Mammary epithelial cell (primary cell): Measurements from ENCODE around the gene FABP6.

Experiments used
- EZH2 ChIP-seq: IDR thresholded peaks from 2 replicates; pipeline ENCODE4 v1.6.1; 2012; ENCODE audit warnings: low read length, inconsistent platforms, borderline replicate concordance
- TF ChIP-seq, protein P1 (sequence below), 2 donors: IDR thresholded peaks in 1 of 2; conservative IDR thresholded peaks in 1 of 2; 2 replicates each; pipeline ENCODE4 v1.5.1; 2011 to 2012; ENCODE audit warnings: inconsistent platforms in 2 of 2, low read length in 2 of 2, mild to moderate bottlenecking in 2 of 2, control low read depth in 1 of 2, low read depth in 1 of 2; ENCODE audit not compliant: insufficient read depth in 1 of 2; ENCODE audit errors: extremely low read depth in 1 of 2

DNA sequence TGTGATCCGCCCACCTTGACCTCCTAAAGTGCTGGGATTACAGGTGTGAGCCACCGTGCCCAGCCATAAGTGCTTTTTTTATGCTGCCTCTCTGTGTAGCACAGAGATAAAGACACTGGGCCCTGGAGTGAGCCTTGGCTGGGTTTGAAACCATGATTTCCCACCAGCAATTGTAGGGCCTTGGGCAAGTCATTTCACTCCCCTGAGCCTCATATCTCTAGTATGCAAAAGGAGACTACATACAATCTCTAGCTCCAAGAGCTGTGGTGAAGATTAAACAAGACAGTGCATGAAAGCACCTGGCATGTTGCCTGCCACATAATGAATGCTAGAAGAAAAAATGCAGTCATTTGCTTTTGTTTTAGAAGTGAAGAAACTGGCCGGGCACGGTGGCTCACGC, 3.9 kb downstream of the FABP6 start:
- TF ChIP-seq, protein P1, sequence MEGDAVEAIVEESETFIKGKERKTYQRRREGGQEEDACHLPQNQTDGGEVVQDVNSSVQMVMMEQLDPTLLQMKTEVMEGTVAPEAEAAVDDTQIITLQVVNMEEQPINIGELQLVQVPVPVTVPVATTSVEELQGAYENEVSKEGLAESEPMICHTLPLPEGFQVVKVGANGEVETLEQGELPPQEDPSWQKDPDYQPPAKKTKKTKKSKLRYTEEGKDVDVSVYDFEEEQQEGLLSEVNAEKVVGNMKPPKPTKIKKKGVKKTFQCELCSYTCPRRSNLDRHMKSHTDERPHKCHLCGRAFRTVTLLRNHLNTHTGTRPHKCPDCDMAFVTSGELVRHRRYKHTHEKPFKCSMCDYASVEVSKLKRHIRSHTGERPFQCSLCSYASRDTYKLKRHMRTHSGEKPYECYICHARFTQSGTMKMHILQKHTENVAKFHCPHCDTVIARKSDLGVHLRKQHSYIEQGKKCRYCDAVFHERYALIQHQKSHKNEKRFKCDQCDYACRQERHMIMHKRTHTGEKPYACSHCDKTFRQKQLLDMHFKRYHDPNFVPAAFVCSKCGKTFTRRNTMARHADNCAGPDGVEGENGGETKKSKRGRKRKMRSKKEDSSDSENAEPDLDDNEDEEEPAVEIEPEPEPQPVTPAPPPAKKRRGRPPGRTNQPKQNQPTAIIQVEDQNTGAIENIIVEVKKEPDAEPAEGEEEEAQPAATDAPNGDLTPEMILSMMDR (conservative IDR thresholded peaks at IDR 0.05 in 1 of 2, IDR thresholded peaks at IDR 0.05 in 1 of 2; ENCODE audit: extremely low read depth in 1 of 2, insufficient read depth in 1 of 2, low read depth in 1 of 2, low read length in 2 of 2): no peak
- no peak for TF ChIP-seq EZH2
